ENCODE data around the gene YBEY. TPM values are rescaled to one million over a fixed set of nuclear protein-coding genes. Genes with fewer than 3 reads are reported as not detected.

Gene YBEY
- total and polyA plus RNA-seq, 2 of the 13 experiments (the other 11 are each of a cell fraction or from before 2014, with no cell fraction given) = 6.5 to 8.9 TPM

- TF ChIP-seq MNT (IDR thresholded peaks at IDR 0.05) (no peak), MAF1 (CRISPR knock-in tag; IDR thresholded peaks at IDR 0.05; ENCODE audit: borderline replicate concordance) (no peak), SOX6 (IDR thresholded peaks at IDR 0.05) (no peak), SOX6 (CRISPR knock-in tag; IDR thresholded peaks at IDR 0.05) (no peak), RERE (CRISPR knock-in tag; IDR thresholded peaks at IDR 0.05; ENCODE audit: low read depth) (no peak), THAP11 (CRISPR knock-in tag; IDR thresholded peaks at IDR 0.05) (no peak)
Observed at GRCh38 chr21:46304437-46304836, 18.3 kb downstream of the YBEY start (continued).

- CTCF ChIA-PET (ENCODE audit: low intra/inter-chr PET ratio, low total read pairs) = no interaction called here
- BruUV-seq (replicated peaks) = no TSS peak
Observed at GRCh38 chr21:46304955-46305354, 18.8 kb downstream of the YBEY start.

More at GRCh38 chr21:46304955-46305354, 18.8 kb downstream of the YBEY start:
- POLR2A ChIA-PET = no interaction called here
- in situ Hi-C loops (cut with HindIII; ENCODE audit: extremely low pct_ligation_motif_present, low pct_unique_long_range_greater_than_20kb) (no loop called here), intact Hi-C loops (cut with micrococcal nuclease; ENCODE audit: unreplicated experiment) (no loop called here)
- DNase-seq (ENCODE audit: low spot score) (no peak), ATAC-seq (no peak), FAIRE-seq (no peak)
- H3K36me3 ChIP-seq (replicated peaks in 1 of 2; ENCODE audit: control insufficient read depth in 1 of 2, insufficient read depth in 2 of 2, low read length in 2 of 2) = peaks cover 0 to 17% of the 10 kb centered on the region in 2 experiments; a peak in 2 of 5 replicates
- H3K4me3 ChIP-seq (replicated peaks in 1 of 3; ENCODE audit: insufficient read depth in 1 of 3, low read depth in 2 of 3, low read length in 3 of 3) = no peak overlapping the region
- no peaks in the 10 kb centered on the region for H3K27me3 ChIP-seq (ENCODE audit: control insufficient read depth in 1 of 2, insufficient read depth in 2 of 2, low read length in 2 of 2)
- H2AFZ ChIP-seq (ENCODE audit: low read length) = no peak overlapping the region
- no peak for TF ChIP-seq RBM22 (optimal IDR thresholded peaks at IDR 0.05; ENCODE audit: low read length)
- no peaks in the 10 kb centered on the region for H4K20me1 ChIP-seq (ENCODE audit: insufficient read depth, low read length)
- no peaks in the 10 kb centered on the region for H3K79me2 ChIP-seq (ENCODE audit: insufficient read depth, low read length)
- H3K27ac ChIP-seq (ENCODE audit: extremely low read length, insufficient read depth, low read length) = no peak overlapping the region
- no peaks in the 10 kb centered on the region for H3K9me3 ChIP-seq (ENCODE audit: low read length)
- H3K9ac ChIP-seq (ENCODE audit: insufficient read depth, low read depth, low read length) = no peak overlapping the region
- H3K4me2 ChIP-seq (ENCODE audit: low read depth, low read length) = no peak overlapping the region
- 97% methylated on average over 11 of the region's 11 CpGs for WGBS (ENCODE audit: low lambda C conversion rate)
- H3K4me1 ChIP-seq (ENCODE audit: insufficient read depth, low read length) = no peaks in the 10 kb centered on the region
